HFF-Myc (cell line): ENCODE results near the gene DDX19B.
"Not testable (repeated sequence)": the region's sequence is repeated elsewhere in the genome, so short reads cannot be mapped to it uniquely, and the experiment has no call there.

Experiments
- DNase-seq: peaks from one replicate; pipeline ENCODE4 v3.0.0-alpha.2; 2011; ENCODE audit warnings: low read depth; ENCODE audit errors: extremely low read depth
- H3K4me3 ChIP-seq: replicated peaks from 2 replicates; pipeline ENCODE4 v1.5.1; 2011; ENCODE audit warnings: low read depth, mild to moderate bottlenecking, control low read depth, low read length
- CTCF ChIP-seq: IDR thresholded peaks from 2 replicates; pipeline ENCODE4 v1.5.1; 2012; ENCODE audit warnings: mild to moderate bottlenecking, low read depth, low read length, control low read depth; ENCODE audit errors: missing control alignments

DDX19B gene

DNA sequence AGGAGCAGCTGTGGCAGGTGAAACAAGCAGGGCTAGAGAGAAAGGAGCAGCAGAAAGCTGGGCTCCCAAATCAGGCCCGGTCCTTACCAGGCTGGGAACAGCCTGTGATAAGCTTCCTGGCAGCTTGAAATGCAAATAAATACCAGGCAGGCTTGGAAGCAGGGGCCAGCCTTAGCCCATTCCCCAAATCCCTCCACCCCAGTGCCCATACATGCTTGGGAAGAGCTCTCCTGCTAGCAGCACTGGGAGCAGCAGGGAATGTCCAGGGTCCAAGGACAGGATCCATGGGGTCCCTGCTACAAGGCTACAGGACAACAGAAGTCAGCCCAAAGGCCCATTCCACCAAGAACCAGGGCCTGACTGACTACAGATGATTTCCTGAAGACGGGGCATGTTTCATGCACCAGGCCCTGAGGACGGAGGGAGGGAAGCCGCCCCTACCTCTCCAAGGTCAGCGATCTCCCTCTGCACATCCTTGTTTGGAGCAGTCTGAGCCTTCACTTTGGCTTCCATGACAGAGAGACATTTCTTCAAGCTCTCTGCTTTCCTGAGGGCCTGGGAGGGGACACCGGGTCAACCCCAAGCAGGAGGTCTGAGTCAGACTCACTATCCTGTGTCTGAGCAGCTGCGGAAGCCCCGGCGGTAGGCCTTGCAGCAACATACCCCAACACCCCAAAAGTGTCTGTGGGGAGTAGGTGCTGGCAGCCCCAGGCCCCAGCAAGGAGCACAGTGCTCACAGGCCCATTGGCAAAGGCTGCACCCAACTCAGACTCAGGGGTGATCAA is 44.6 kb upstream of the DDX19B start:
- DNase-seq: no peak
- no peak overlapping the region for H3K4me3 ChIP-seq
- TF ChIP-seq CTCF: no peak

DNA sequence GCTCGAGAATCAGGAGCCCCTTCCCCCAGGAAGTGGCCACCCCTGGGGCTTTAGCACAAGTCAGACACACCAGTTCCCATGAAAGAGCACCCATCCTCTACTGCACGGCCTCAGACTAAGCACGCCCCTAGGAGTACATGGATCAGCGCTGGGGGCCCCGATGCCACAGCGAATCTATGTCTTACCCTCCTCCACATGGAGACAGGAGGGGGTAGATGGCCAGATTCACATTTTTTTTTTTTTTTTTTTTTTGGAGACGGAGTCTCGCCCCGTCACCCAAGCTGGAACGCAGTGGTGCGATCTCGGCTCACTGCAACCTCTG is 44.1 kb upstream of the DDX19B start:
- no peak for TF ChIP-seq CTCF
- H3K4me3 ChIP-seq: no peak overlapping the region
- DNase-seq: no peak

DNA sequence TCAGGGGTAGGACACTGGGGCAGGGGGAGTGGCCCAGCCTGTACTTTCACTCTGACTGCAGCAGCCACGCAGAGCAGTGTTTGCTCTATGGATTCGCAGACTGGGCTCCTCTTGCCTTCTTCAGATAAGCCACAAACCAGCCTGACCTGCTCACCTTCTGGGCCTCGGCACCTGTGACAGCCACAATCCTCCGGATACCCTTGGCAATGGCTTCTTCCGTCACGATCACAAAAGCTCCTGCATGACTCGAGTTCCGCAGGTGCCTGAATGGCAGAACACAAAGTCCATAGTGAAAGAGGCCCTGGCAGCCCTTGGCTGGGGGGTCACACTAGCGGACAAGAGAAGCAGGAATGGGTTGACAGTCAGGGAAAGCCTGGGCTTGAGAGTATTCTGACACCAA is 43.4 kb upstream of the DDX19B start:
- no peak overlapping the region for H3K4me3 ChIP-seq
- no peak for DNase-seq
- no peak for TF ChIP-seq CTCF

DNA sequence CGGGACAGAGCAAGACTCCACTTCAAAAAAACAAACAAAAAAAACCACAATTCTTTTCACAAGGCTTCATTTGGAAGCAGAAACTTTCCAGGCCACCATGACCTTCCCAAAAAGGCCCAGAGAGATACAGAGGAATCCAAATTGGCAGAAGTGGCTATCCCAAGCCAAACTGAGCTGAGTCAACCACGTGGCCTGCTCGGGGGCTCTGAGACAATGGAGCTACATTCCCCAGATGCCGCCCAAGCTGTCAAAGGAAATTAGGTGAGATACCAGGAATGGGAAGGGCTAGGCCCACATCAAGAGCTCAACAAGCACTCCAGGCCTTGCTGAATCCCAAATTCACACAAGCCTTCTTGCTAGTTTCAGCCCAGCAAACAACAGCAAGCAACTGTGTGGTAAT is 41.6 kb upstream of the DDX19B start:
- DNase-seq: no peak
- no peak for TF ChIP-seq CTCF
- H3K4me3 ChIP-seq: no peak overlapping the region

DNA sequence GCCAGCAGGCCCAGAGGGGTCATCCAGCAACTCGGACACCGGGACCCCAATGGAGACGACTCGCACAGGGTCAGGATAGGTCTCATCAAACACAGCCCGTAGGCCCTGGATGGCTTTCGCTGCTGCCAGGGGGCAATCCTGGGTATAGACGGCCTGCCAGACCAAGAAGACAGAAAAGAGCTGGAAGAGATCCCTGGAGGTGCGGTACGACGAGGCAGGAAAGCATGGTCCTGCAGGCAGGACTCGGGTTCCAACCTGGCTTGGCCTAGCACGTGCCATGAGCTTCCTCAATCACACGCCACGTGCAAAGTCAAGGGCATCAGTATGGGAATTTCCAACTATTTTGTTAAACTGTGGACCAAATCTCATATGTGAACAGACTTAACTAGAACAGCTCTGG is 40.9 kb upstream of the DDX19B start:
- no peak for DNase-seq
- no peak overlapping the region for H3K4me3 ChIP-seq

GRCh38 chr16:70258946-70259345 is 40.0 kb upstream of the DDX19B start:
- DNase-seq: no peak
- H3K4me3 ChIP-seq: no peak overlapping the region
- TF ChIP-seq CTCF: no peak

More for the DNA sequence above, 40.9 kb upstream of the DDX19B start:
- TF ChIP-seq CTCF: no peak

- not testable (repeated sequence) for H3K4me3 ChIP-seq, DNase-seq
Observed at GRCh38 chr16:70259903-70260302, 39.1 kb upstream of the DDX19B start.
